H1 (cell line): ENCODE data around the gene ATP1B3.

ENCODE experiments used
- CTCF ChIP-seq, 3 experiments: IDR thresholded peaks; 1 replicate in 2 of 3; 2 replicates in 1 of 3; pipeline versions ENCODE4 v1.5.1 to v1.6.1; 2011; ENCODE audit warnings: low read length in 3 of 3, mild to moderate bottlenecking in 3 of 3, inconsistent platforms in 2 of 3, low read depth in 1 of 3, moderate library complexity in 1 of 3; ENCODE audit not compliant: insufficient read depth in 1 of 3; ENCODE audit errors: control extremely low read depth in 1 of 3
- EZH2 ChIP-seq: fragments of 200-600 bp; sonication (generic); IDR thresholded peaks from 2 replicates; pipeline ENCODE4 v1.7.1; 2012; ENCODE audit warnings: low read depth, mild to moderate bottlenecking, moderate library complexity, low read length, inconsistent platforms; ENCODE audit not compliant: severe bottlenecking
- POLR2A ChIP-seq, 2 experiments: IDR thresholded peaks; 1 replicate in 1 of 2; 2 replicates in 1 of 2; pipeline ENCODE4 v1.6.1; 2011; ENCODE audit warnings: low read depth in 2 of 2, low read length in 2 of 2, mild to moderate bottlenecking in 2 of 2; ENCODE audit errors: control extremely low read depth in 1 of 2

GRCh38 chr3:141939759-141940158 is 63.3 kb downstream of the ATP1B3 start:
- no peak for TF ChIP-seq POLR2A (IDR thresholded peaks at IDR 0.05; ENCODE audit: control extremely low read depth in 1 of 2, low read depth in 2 of 2, low read length in 2 of 2)
- TF ChIP-seq CTCF (IDR thresholded peaks at IDR 0.05; ENCODE audit: control extremely low read depth in 1 of 3, insufficient read depth in 1 of 3, low read depth in 1 of 3, low read length in 3 of 3) = no peak
- TF ChIP-seq EZH2 = no peak
